ENCODE measurements around the gene VPS52. TPM values are rescaled to one million over a fixed set of nuclear protein-coding genes. Genes with fewer than 3 reads are reported as not detected.

Gene VPS52
- total and polyA plus RNA-seq, 2 experiments from 2014 or later: 37.1 to 64.8 TPM

GRCh38 chr6:33252759-33253158 lies 18.9 kb downstream of the VPS52 start:
- Histone ChIP-seq H3K36me3 (no peaks in the 10 kb centered on the region), H3K4me3 (no peak overlapping the region), H3K4me1 (ENCODE audit: low read depth) (no peaks in the 10 kb centered on the region), H3K9me3 (ENCODE audit: low read depth) (no peaks in the 10 kb centered on the region), H3K27ac (no peak overlapping the region), H3K27me3 (no peaks in the 10 kb centered on the region)
- DNase-seq (ENCODE audit: low read depth in 1 of 2, low spot score in 1 of 2): no peak
- TF ChIP-seq, protein P1, sequence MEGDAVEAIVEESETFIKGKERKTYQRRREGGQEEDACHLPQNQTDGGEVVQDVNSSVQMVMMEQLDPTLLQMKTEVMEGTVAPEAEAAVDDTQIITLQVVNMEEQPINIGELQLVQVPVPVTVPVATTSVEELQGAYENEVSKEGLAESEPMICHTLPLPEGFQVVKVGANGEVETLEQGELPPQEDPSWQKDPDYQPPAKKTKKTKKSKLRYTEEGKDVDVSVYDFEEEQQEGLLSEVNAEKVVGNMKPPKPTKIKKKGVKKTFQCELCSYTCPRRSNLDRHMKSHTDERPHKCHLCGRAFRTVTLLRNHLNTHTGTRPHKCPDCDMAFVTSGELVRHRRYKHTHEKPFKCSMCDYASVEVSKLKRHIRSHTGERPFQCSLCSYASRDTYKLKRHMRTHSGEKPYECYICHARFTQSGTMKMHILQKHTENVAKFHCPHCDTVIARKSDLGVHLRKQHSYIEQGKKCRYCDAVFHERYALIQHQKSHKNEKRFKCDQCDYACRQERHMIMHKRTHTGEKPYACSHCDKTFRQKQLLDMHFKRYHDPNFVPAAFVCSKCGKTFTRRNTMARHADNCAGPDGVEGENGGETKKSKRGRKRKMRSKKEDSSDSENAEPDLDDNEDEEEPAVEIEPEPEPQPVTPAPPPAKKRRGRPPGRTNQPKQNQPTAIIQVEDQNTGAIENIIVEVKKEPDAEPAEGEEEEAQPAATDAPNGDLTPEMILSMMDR (IDR thresholded peaks at IDR 0.05; ENCODE audit: low read depth, low read length): no peak

DNA sequence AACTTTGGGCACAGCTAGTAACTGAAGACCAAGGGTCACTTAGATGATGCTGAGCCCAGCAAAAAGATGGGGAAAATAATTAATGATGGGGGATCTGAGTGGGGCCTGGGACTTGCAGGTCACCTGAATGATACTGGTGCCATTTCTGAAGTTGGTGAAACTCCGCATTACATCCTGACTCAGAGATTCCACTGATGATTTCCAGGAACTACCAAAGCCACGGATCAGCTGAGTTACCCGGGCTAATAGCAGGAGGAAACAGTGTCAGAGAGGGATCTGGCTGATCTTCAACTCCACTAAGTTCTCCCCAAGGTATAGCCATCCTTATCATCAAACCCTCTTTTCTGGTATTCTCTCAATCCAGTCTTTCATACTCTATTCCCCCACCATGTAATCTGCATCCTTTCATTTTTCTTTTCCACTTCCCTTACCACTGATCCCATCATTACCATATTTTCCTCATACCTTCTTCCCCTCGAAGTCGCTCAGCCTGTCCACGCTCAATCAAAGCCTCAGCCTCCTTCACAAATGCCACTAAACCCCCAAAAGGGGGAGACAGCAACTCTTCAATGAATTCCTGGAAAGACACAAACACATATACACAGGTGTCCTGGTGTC lies 20.2 kb downstream of the VPS52 start:
- TF ChIP-seq, protein P1 (IDR thresholded peaks at IDR 0.05; ENCODE audit: low read depth, low read length): no peak
- Histone ChIP-seq H3K4me3 (no peak overlapping the region), H3K27me3 (peaks cover 4% of the 10 kb centered on the region), H3K9me3 (ENCODE audit: low read depth) (no peaks in the 10 kb centered on the region), H3K36me3 (no peaks in the 10 kb centered on the region), H3K27ac (no peak overlapping the region), H3K4me1 (ENCODE audit: low read depth) (no peaks in the 10 kb centered on the region)
- DNase-seq (ENCODE audit: low read depth in 1 of 2, low spot score in 1 of 2): no peak

GRCh38 chr6:33250731-33251130 lies 20.9 kb downstream of the VPS52 start:
- no peak for DNase-seq (ENCODE audit: low read depth in 1 of 2, low spot score in 1 of 2)
- no peak overlapping the region for H3K4me3 ChIP-seq
- no peaks in the 10 kb centered on the region for H3K4me1 ChIP-seq (ENCODE audit: low read depth)
- H3K9me3 ChIP-seq (ENCODE audit: low read depth): no peaks in the 10 kb centered on the region
- no peaks in the 10 kb centered on the region for H3K36me3 ChIP-seq
- no peak overlapping the region for H3K27ac ChIP-seq
- peaks cover 5% of the 10 kb centered on the region for H3K27me3 ChIP-seq
- TF ChIP-seq, protein P1 (IDR thresholded peaks at IDR 0.05; ENCODE audit: low read depth, low read length): no peak

GRCh38 chr6:33249732-33250630 lies 21.7 kb downstream of the VPS52 start:
- Histone ChIP-seq H3K9me3 (ENCODE audit: low read depth) (no peaks in the 10 kb centered on the region), H3K4me3 (peak overlapping the region; percentile 45), H3K27me3 (peaks cover 5% of the 10 kb centered on the region), H3K4me1 (ENCODE audit: low read depth) (no peaks in the 10 kb centered on the region), H3K36me3 (no peaks in the 10 kb centered on the region), H3K27ac (peak overlapping the region; percentile 77)
- DNase-seq (ENCODE audit: low read depth in 1 of 2, low spot score in 1 of 2): peak in 1 of 2 donors; percentile 69
- TF ChIP-seq, protein P1 (IDR thresholded peaks at IDR 0.05; ENCODE audit: low read depth, low read length): no peak

GRCh38 chr6:33248932-33249731 lies 22.5 kb downstream of the VPS52 start:
- Histone ChIP-seq H3K4me1 (ENCODE audit: low read depth) (no peaks in the 10 kb centered on the region), H3K27ac (peak overlapping the region; percentile 77), H3K9me3 (ENCODE audit: low read depth) (no peaks in the 10 kb centered on the region), H3K27me3 (peaks cover 5% of the 10 kb centered on the region), H3K36me3 (no peaks in the 10 kb centered on the region), H3K4me3 (peak overlapping the region; percentile 45)
- DNase-seq (ENCODE audit: low read depth in 1 of 2, low spot score in 1 of 2): peak; percentile 99 to 100
- TF ChIP-seq, protein P1 (IDR thresholded peaks at IDR 0.05; ENCODE audit: low read depth, low read length): peak; percentile 14
